HFFc6 (cell line): ENCODE measurements around the gene OR4C3. TPM values are rescaled to one million over a fixed set of nuclear protein-coding genes. Genes with fewer than 3 reads are reported as not detected.
"Not testable (repeated sequence)": the region's sequence is repeated elsewhere in the genome, so short reads cannot be mapped to it uniquely, and the experiment has no call there.

Experiments used
- DNase-seq: peaks from one replicate; pipeline ENCODE4 v3.0.0-alpha.2; 2018
- H3K27ac Mint-ChIP-seq: 2 replicates; pipeline ENCODE4 v1.8.0; 2020; ENCODE audit warnings: mild to moderate bottlenecking, mixed read lengths
- H3K27me3 Mint-ChIP-seq: 2 replicates; pipeline ENCODE4 v1.8.0; 2021; ENCODE audit warnings: mild to moderate bottlenecking, moderate library complexity, mixed read lengths; ENCODE audit not compliant: insufficient read depth
- H3K36me3 Mint-ChIP-seq: 2 replicates; pipeline ENCODE4 v1.8.0; 2021; ENCODE audit warnings: low read depth, mixed read lengths
- H3K4me1 Mint-ChIP-seq: 2 replicates; pipeline ENCODE4 v1.8.0; 2020; ENCODE audit warnings: low read depth, mixed read lengths
- H3K4me3 Mint-ChIP-seq: 2 replicates; pipeline ENCODE4 v1.8.0; 2020; ENCODE audit warnings: mild to moderate bottlenecking, moderate library complexity, mixed read lengths
- H3K9me3 Mint-ChIP-seq: 2 replicates; pipeline ENCODE4 v1.8.0; 2020; ENCODE audit warnings: mild to moderate bottlenecking, mixed read lengths
- CTCF ChIP-seq: fragments of 200-600 bp; sonication (generic); IDR thresholded peaks from 2 replicates; pipeline ENCODE4 v1.5.0; 2021; ENCODE audit warnings: antibody characterized with exemption, mild to moderate bottlenecking
- long read RNA-seq: library from polyadenylated mRNA; unstranded; transcript quantifications from one replicate; pipeline ENCODE4 v2.0.0, GENCODE V29; 2019
- total RNA-seq, 6 experiments: library from RNA; stranded (reverse); fragmentation: NEBNext Ultra II Directional; extraction: Animal tissue kit (Norgen Biotek cat#: 25700); gene quantifications; 2 replicates in 1 of 6; 3 replicates in 5 of 6; pipeline ENCODE4 v1.2.3, GENCODE V29; 2021

The OR4C3 gene
- total RNA-seq: not detected
- long read RNA-seq: 0 reads

- DNase-seq, H3K4me3 Mint-ChIP-seq, H3K36me3 Mint-ChIP-seq, H3K9me3 Mint-ChIP-seq, H3K27me3 Mint-ChIP-seq, H3K4me1 Mint-ChIP-seq, H3K27ac Mint-ChIP-seq: not testable (repeated sequence)
These were observed at the start of gene OR4C3 for GRCh38 chr11:48324620-48325019. OR4C3 (plus strand) TSS chr11:48324920; CDS start chr11:48325022, 102 bp downstream.

GRCh38 chr11:48305923-48306322 is 18.8 kb upstream of the OR4C3 start, which contains the start of gene OR4S1:
OR4S1 (plus strand) TSS chr11:48306223; CDS start chr11:48306223, 0 bp downstream.
- no peak for DNase-seq
- TF ChIP-seq CTCF: no peak
- no peaks in the 10 kb centered on the region for H3K9me3 Mint-ChIP-seq
- H3K27me3 Mint-ChIP-seq: no peaks in the 10 kb centered on the region
- H3K4me1 Mint-ChIP-seq: no peaks in the 10 kb centered on the region
- H3K4me3 Mint-ChIP-seq: no peak within 1 kb of the TSS
- H3K27ac Mint-ChIP-seq: no peak within 1 kb of the TSS
- no peaks in the 10 kb centered on the region for H3K36me3 Mint-ChIP-seq

- TF ChIP-seq CTCF: peak; percentile 92
- peak; percentile 50 for DNase-seq
- H3K9me3 Mint-ChIP-seq: no peaks in the 10 kb centered on the region
- no peaks in the 10 kb centered on the region for H3K36me3 Mint-ChIP-seq
- H3K4me1 Mint-ChIP-seq: no peaks in the 10 kb centered on the region
- no peak overlapping the region for H3K4me3 Mint-ChIP-seq
- H3K27me3 Mint-ChIP-seq: no peaks in the 10 kb centered on the region
- no peak overlapping the region for H3K27ac Mint-ChIP-seq
These were observed 16.8 kb upstream of the OR4C3 start for GRCh38 chr11:48307760-48308386.

GRCh38 chr11:48313590-48313989 is 11.1 kb upstream of the OR4C3 start:
- not testable (repeated sequence) for H3K36me3 Mint-ChIP-seq, H3K4me3 Mint-ChIP-seq, H3K27ac Mint-ChIP-seq, H3K27me3 Mint-ChIP-seq, DNase-seq, H3K4me1 Mint-ChIP-seq, H3K9me3 Mint-ChIP-seq

GRCh38 chr11:48319813-48320212 is 4.9 kb upstream of the OR4C3 start:
- H3K27ac Mint-ChIP-seq, H3K4me1 Mint-ChIP-seq, H3K27me3 Mint-ChIP-seq, DNase-seq, H3K9me3 Mint-ChIP-seq, H3K4me3 Mint-ChIP-seq, H3K36me3 Mint-ChIP-seq: not testable (repeated sequence)

GRCh38 chr11:48341466-48341865 is 16.7 kb downstream of the OR4C3 start:
- no peak overlapping the region for H3K27ac Mint-ChIP-seq
- no peaks in the 10 kb centered on the region for H3K36me3 Mint-ChIP-seq
- H3K4me3 Mint-ChIP-seq: no peak overlapping the region
- H3K27me3 Mint-ChIP-seq: peaks cover 3% of the 10 kb centered on the region
- TF ChIP-seq CTCF: no peak
- no peak for DNase-seq
- H3K9me3 Mint-ChIP-seq: peaks cover 14% of the 10 kb centered on the region
- no peaks in the 10 kb centered on the region for H3K4me1 Mint-ChIP-seq

GRCh38 chr11:48342505-48342904 is 17.8 kb downstream of the OR4C3 start:
- not testable (repeated sequence) for H3K27ac Mint-ChIP-seq, DNase-seq, H3K36me3 Mint-ChIP-seq, H3K4me3 Mint-ChIP-seq, H3K4me1 Mint-ChIP-seq, H3K27me3 Mint-ChIP-seq
- H3K9me3 Mint-ChIP-seq: peaks cover 20% of the 10 kb centered on the region

GRCh38 chr11:48346286-48346685 is 21.6 kb downstream of the OR4C3 start:
- H3K9me3 Mint-ChIP-seq: peaks cover 40% of the 10 kb centered on the region
- not testable (repeated sequence) for H3K36me3 Mint-ChIP-seq, H3K4me3 Mint-ChIP-seq, DNase-seq, H3K27me3 Mint-ChIP-seq, H3K27ac Mint-ChIP-seq, H3K4me1 Mint-ChIP-seq
